IMR-90 (cell line): ENCODE measurements around the gene CLASRP. TPM values are rescaled to one million over a fixed set of nuclear protein-coding genes. Genes with fewer than 3 reads are reported as not detected.
A peak's percentile ranks its signal among the peaks of the same experiment; 100 is the strongest.

Source experiments
- ATAC-seq: fragments of 200-7000 bp; cut with Tn5 transposase; 2 replicates; pipeline ENCODE4 v1.9.1; 2020; ENCODE audit warnings: low read depth, mild to moderate bottlenecking, moderate library complexity
- BruUV-seq: library from RNA; stranded (reverse); fragments of 400-500 nt; replicated peaks from 2 replicates; lab custom pipeline; 2021; lab: Mats Ljungman, UMichigan
- CTCF ChIA-PET: fragments of 300-600 bp; formaldehyde crosslinking; extraction: SDS; loops from one replicate; lab custom pipeline; 2021; ENCODE audit warnings: antibody characterized with exemption; lab: Yijun Ruan, JAX
- POLR2A ChIA-PET: fragments of 300-600 bp; sonication (Branson Sonifier 250); formaldehyde crosslinking; loops from one replicate; lab custom pipeline; 2022; ENCODE audit warnings: antibody characterized with exemption; ENCODE audit not compliant: unreplicated experiment; lab: Charles Lee
- DNase-seq: peaks from one replicate; pipeline ENCODE4 v3.0.0; 2013
- H2AFZ ChIP-seq: replicated peaks from 2 replicates; pipeline ENCODE3; 2013; ENCODE audit warnings: low read length, mild to moderate bottlenecking; ENCODE audit not compliant: poor library complexity
- H2AK5ac ChIP-seq: 2 replicates; pipeline ENCODE4 v1.6.1; 2013; ENCODE audit warnings: low read depth, low read length, inconsistent platforms
- H2AK9ac ChIP-seq: replicated peaks from 2 replicates; pipeline ENCODE3; 2013; ENCODE audit warnings: mild to moderate bottlenecking, low read depth, low read length, moderate library complexity; ENCODE audit not compliant: poor library complexity
- H2BK120ac ChIP-seq: 2 replicates; pipeline ENCODE4 v1.6.1; 2013; ENCODE audit warnings: low read depth, low read length, inconsistent platforms
- H2BK15ac ChIP-seq: 3 replicates; pipeline ENCODE4 v1.6.1; 2013; ENCODE audit warnings: low read depth, low read length, inconsistent platforms
- H2BK20ac ChIP-seq: 2 replicates; pipeline ENCODE4 v1.6.1; 2013; ENCODE audit warnings: low read depth, mild to moderate bottlenecking, inconsistent platforms, low read length, moderate library complexity
- H2BK5ac ChIP-seq: 2 replicates; pipeline ENCODE4 v1.6.1; 2013; ENCODE audit warnings: mild to moderate bottlenecking, low read depth, low read length, inconsistent platforms; ENCODE audit not compliant: poor library complexity, severe bottlenecking
- H3K14ac ChIP-seq: replicated peaks from 2 replicates; pipeline ENCODE4 v1.6.1; 2013; ENCODE audit warnings: low read depth, low read length, inconsistent platforms
- H3K18ac ChIP-seq: 2 replicates; pipeline ENCODE4 v1.6.1; 2013; ENCODE audit warnings: low read depth, low read length, control low read depth
- H3K23ac ChIP-seq: 2 replicates; pipeline ENCODE4 v1.6.1; 2013; ENCODE audit warnings: low read depth, low read length, inconsistent platforms
- H3K27ac ChIP-seq: 2 replicates; pipeline ENCODE4 v1.5.1; 2013; ENCODE audit warnings: mild to moderate bottlenecking, control low read depth, low read length; ENCODE audit not compliant: insufficient read depth
- H3K27me3 ChIP-seq: 2 replicates; pipeline ENCODE4 v1.6.1; 2013; ENCODE audit warnings: low read length; ENCODE audit not compliant: control insufficient read depth, insufficient read depth
- H3K36me3 ChIP-seq: 2 replicates; pipeline ENCODE4 v1.6.1; 2013; ENCODE audit warnings: low read length, mixed read lengths; ENCODE audit not compliant: control insufficient read depth, insufficient read depth
- H3K4ac ChIP-seq: 2 replicates; pipeline ENCODE4 v1.6.1; 2013; ENCODE audit warnings: low read depth, low read length, inconsistent platforms
- H3K4me1 ChIP-seq: 2 replicates; pipeline ENCODE4 v1.6.1; 2013; ENCODE audit warnings: low read length, mixed read lengths; ENCODE audit not compliant: control insufficient read depth, insufficient read depth
- H3K4me2 ChIP-seq: 2 replicates; pipeline ENCODE4 v1.6.1; 2013; ENCODE audit warnings: low read depth, mild to moderate bottlenecking, control low read depth, low read length, moderate library complexity
- H3K4me3 ChIP-seq: 2 replicates; pipeline ENCODE4 v1.5.1; 2013; ENCODE audit warnings: low read depth, mild to moderate bottlenecking, control low read depth, low read length, moderate library complexity; ENCODE audit not compliant: insufficient read depth
- H3K56ac ChIP-seq: 2 replicates; pipeline ENCODE4 v1.6.1; 2013; ENCODE audit warnings: low read length, inconsistent platforms; ENCODE audit not compliant: insufficient read depth; ENCODE audit errors: extremely low read depth
- H3K79me1 ChIP-seq, 2 experiments: 2 replicates each; pipeline ENCODE4 v1.6.1; 2013; ENCODE audit warnings: low read length in 2 of 2, inconsistent platforms in 1 of 2, low read depth in 1 of 2
- H3K9ac ChIP-seq: 2 replicates; pipeline ENCODE4 v1.6.1; 2013; ENCODE audit warnings: low read depth, low read length, control low read depth
- H3K9me1 ChIP-seq: 2 replicates; pipeline ENCODE4 v1.6.1; 2013; ENCODE audit warnings: low read length, inconsistent platforms; ENCODE audit not compliant: insufficient read depth
- H3K9me3 ChIP-seq: 2 replicates; pipeline ENCODE4 v1.6.1; 2013; ENCODE audit warnings: low read length; ENCODE audit not compliant: control insufficient read depth, insufficient read depth
- H4K20me1 ChIP-seq: 2 replicates; pipeline ENCODE4 v1.6.1; 2013; ENCODE audit warnings: low read length, inconsistent platforms; ENCODE audit not compliant: insufficient read depth
- H4K5ac ChIP-seq: 2 replicates; pipeline ENCODE4 v1.6.1; 2013; ENCODE audit warnings: mild to moderate bottlenecking, low read depth, low read length, control low read depth
- H4K8ac ChIP-seq, 2 experiments: 2 replicates each; pipeline ENCODE4 v1.6.1; 2013; ENCODE audit warnings: low read depth in 2 of 2, low read length in 2 of 2, control low read depth in 1 of 2, inconsistent platforms in 1 of 2
- H4K91ac ChIP-seq: 2 replicates; pipeline ENCODE4 v1.6.1; 2013; ENCODE audit warnings: low read depth, low read length, inconsistent platforms; ENCODE audit not compliant: insufficient read depth
- CHD1 ChIP-seq: IDR thresholded peaks from 2 replicates; pipeline ENCODE4 v1.6.1; 2012; ENCODE audit warnings: low read depth, low read length, improper control_type of control experiment
- ELK1 ChIP-seq: fragments of 150-350 bp; IDR thresholded peaks from 2 replicates; pipeline ENCODE4 v1.6.1; 2016; ENCODE audit warnings: low read depth, mild to moderate bottlenecking, low read length, moderate library complexity, borderline replicate concordance
- MAZ ChIP-seq: IDR thresholded peaks from 2 replicates; pipeline ENCODE4 v1.6.1; 2012; ENCODE audit warnings: low read depth, mild to moderate bottlenecking, low read length, improper control_type of control experiment, moderate library complexity, borderline replicate concordance
- NFE2L2 ChIP-seq: fragments of 150-350 bp; IDR thresholded peaks from 2 replicates; pipeline ENCODE4 v1.6.1; 2016; ENCODE audit warnings: low read depth, mild to moderate bottlenecking, low read length
- POLR2A ChIP-seq: IDR thresholded peaks from 2 replicates; pipeline ENCODE4 v1.6.1; 2012; ENCODE audit warnings: mild to moderate bottlenecking, low read depth, low read length
- RAD21 ChIP-seq: IDR thresholded peaks from 2 replicates; pipeline ENCODE4 v1.6.1; 2012; ENCODE audit warnings: low read length, improper control_type of control experiment
- RCOR1 ChIP-seq: IDR thresholded peaks from 2 replicates; pipeline ENCODE4 v1.6.1; 2012; ENCODE audit warnings: mild to moderate bottlenecking, low read length, improper control_type of control experiment; ENCODE audit not compliant: insufficient replicate concordance
- RFX5 ChIP-seq: IDR thresholded peaks from 2 replicates; pipeline ENCODE4 v1.8.0; 2012; ENCODE audit warnings: low read depth, mild to moderate bottlenecking, low read length, moderate library complexity
- SMC3 ChIP-seq: fragments of 150-350 bp; IDR thresholded peaks from 2 replicates; pipeline ENCODE4 v1.6.1; 2016; ENCODE audit warnings: low read depth, mild to moderate bottlenecking, antibody characterized with exemption, low read length, moderate library complexity
- USF2 ChIP-seq: fragments of 150-350 bp; IDR thresholded peaks from 2 replicates; pipeline ENCODE4 v1.6.1; 2017; ENCODE audit warnings: mild to moderate bottlenecking, antibody characterized with exemption, low read length, low read depth
- whole genome bisulfite sequencing, 2 experiments: methylation state at CpG; one replicate each; pipeline versions ENCODE4 v1.1.5 to v1.1.7; 2013; ENCODE audit warnings: missing lambda C conversion rate in 2 of 2; ENCODE audit not compliant: insufficient read length in 1 of 2; ENCODE audit errors: extremely low coverage in 2 of 2; 5-methylcytosine and 5-hydroxymethylcytosine counted together
- dilution Hi-C: fragments of 300-500 bp; cut with HindIII; formaldehyde crosslinking; loops from one replicate; pipeline ENCODE4 v1.14.3; 2018; ENCODE audit warnings: low sequenced_read_pairs; ENCODE audit not compliant: unreplicated experiment
- in situ Hi-C: fragments of 300-500 bp; cut with MboI; formaldehyde crosslinking; loops from 3 replicates; pipeline ENCODE4 v1.14.3; 2019; ENCODE audit warnings: low sequenced_read_pairs, inconsistent platforms, mixed read lengths
- intact Hi-C: fragments of 100-400 bp; cut with micrococcal nuclease; formaldehyde crosslinking; loops from 2 replicates; pipeline ENCODE4 v1.10.0; 2022
- polyA plus RNA-seq, 3 experiments: library from polyadenylated mRNA; depleted of rRNA; stranded (reverse); fragments of >200 nt; gene quantifications; 2 replicates each; pipeline ENCODE4 v1.2.3, GENCODE V29; 2012; ENCODE audit warnings: low replicate concordance in 1 of 3
- total RNA-seq: library from RNA; depleted of rRNA; stranded (reverse); fragments of >200 nt; gene quantifications from 2 replicates; pipeline ENCODE4 v1.2.3, GENCODE V29; 2012

Gene CLASRP
- total and polyA plus RNA-seq, 2 of the 4 experiments (the other 2 are of a cell fraction) = 19.9 to 31.7 TPM

GRCh38 chr19:44993926-44994537, 44.8 kb upstream of the CLASRP start:
- no TSS peak for BruUV-seq
- no peak overlapping the region for H2BK20ac ChIP-seq
- DNase-seq = no peak
- ChIA-PET POLR2A (no interaction called here), CTCF (no interaction called here)
- no peak overlapping the region for H3K14ac ChIP-seq
- H2BK5ac ChIP-seq = no peak overlapping the region
- no peak overlapping the region for H3K23ac ChIP-seq
- H3K79me1 ChIP-seq = 0 out of 4 replicates have a peak, but pooled peaks cover 0 to 3% of the 10 kb centered on the region in 2 experiments
- H3K27me3 ChIP-seq = no peaks in the 10 kb centered on the region
- H3K4me1 ChIP-seq = no peaks in the 10 kb centered on the region
- intact Hi-C loops = no loop called here
- no peak overlapping the region for H2BK15ac ChIP-seq
- no peak overlapping the region for H2AK5ac ChIP-seq
- whole genome bisulfite sequencing, 2 experiments = 100% methylated on average over 3 of the region's 12 CpGs; no CpG with 5 or more reads in 1 of the 2 experiments
- H4K20me1 ChIP-seq = peaks cover 7% of the 10 kb centered on the region
- H3K36me3 ChIP-seq = peaks cover 39% of the 10 kb centered on the region
- H3K9me3 ChIP-seq = no peaks in the 10 kb centered on the region
- in situ Hi-C loops = no loop called here
- no peak overlapping the region for H2BK120ac ChIP-seq
- H3K9ac ChIP-seq = no peak overlapping the region
- no peak overlapping the region for H4K91ac ChIP-seq
- H3K18ac ChIP-seq = no peak overlapping the region
- H3K4ac ChIP-seq = no peak overlapping the region
- H3K4me3 ChIP-seq = no peak overlapping the region
- no peak overlapping the region for H3K4me2 ChIP-seq
- H2AFZ ChIP-seq = no peak overlapping the region
- H2AK9ac ChIP-seq = peak overlapping the region; percentile 31
- H3K9me1 ChIP-seq = peaks cover 5% of the 10 kb centered on the region; the same call in 1 of the 2 replicates
- no peak for ATAC-seq
- no peak for TF ChIP-seq NFE2L2
- TF ChIP-seq RCOR1 = no peak
- TF ChIP-seq RFX5 = no peak
- no peak for TF ChIP-seq POLR2A
- TF ChIP-seq MAZ = no peak
- TF ChIP-seq ELK1 = no peak
- no peak for TF ChIP-seq USF2
- TF ChIP-seq RAD21 = no peak
- no peak for TF ChIP-seq SMC3
- TF ChIP-seq CHD1 = no peak
- H4K5ac ChIP-seq = no peak overlapping the region
- dilution Hi-C loops = no loop called here
- no peak overlapping the region for H3K27ac ChIP-seq
- no peak overlapping the region for H3K56ac ChIP-seq
- H4K8ac ChIP-seq = no peak overlapping the region
